Upper lobe of left lung (tissue), 4 donors: ENCODE results near the gene EXD3.

ENCODE experiments used
- CTCF ChIP-seq, 6 experiments: fragments of 450-650 bp in 4 of 6; fragments of 200-600 bp in 2 of 6; sonication (generic) in 2 of 6; IDR thresholded peaks; one replicate each; pipeline ENCODE4 v1.5.1; 2016 to 2019; ENCODE audit warnings: antibody characterized with exemption in 6 of 6
- POLR2A ChIP-seq, 4 donors: fragments of 450-650 bp; IDR thresholded peaks; one replicate each; pipeline ENCODE4 v1.5.1; 2016 to 2017; ENCODE audit warnings: antibody characterized with exemption in 4 of 4, mild to moderate bottlenecking in 2 of 4

- TF ChIP-seq CTCF (IDR thresholded peaks at IDR 0.05): no peak
- TF ChIP-seq POLR2A (IDR thresholded peaks at IDR 0.05): no peak
Observed at GRCh38 chr9:137366445-137366810, 56.5 kb downstream of the EXD3 start.
